ENCODE data around the gene PRPF19.

The PRPF19 gene

GRCh38 chr11:60871378-60872061 lies 34.9 kb downstream of the PRPF19 start:
- no peak for DNase-seq

GRCh38 chr11:60870733-60871377 lies 35.5 kb downstream of the PRPF19 start:
- DNase-seq, result no peak

- no peak for DNase-seq
Observed at GRCh38 chr11:60870276-60870675, 36.1 kb downstream of the PRPF19 start.

- DNase-seq, result no peak
Observed at GRCh38 chr11:60869451-60869825, 36.9 kb downstream of the PRPF19 start.

GRCh38 chr11:60868682-60869450 lies 37.5 kb downstream of the PRPF19 start:
- DNase-seq, result no peak

GRCh38 chr11:60867871-60868681 lies 38.3 kb downstream of the PRPF19 start:
- no peak for DNase-seq

- no peak for DNase-seq
Observed at GRCh38 chr11:60866911-60867870, 39.2 kb downstream of the PRPF19 start, which contains the start of gene ZP1. ZP1 (plus strand) TSS chr11:60867542; CDS start chr11:60867562, 20 bp downstream.

GRCh38 chr11:60864856-60865513 lies 41.4 kb downstream of the PRPF19 start:
- DNase-seq, result no peak

GRCh38 chr11:60863550-60864521 lies 42.5 kb downstream of the PRPF19 start:
- no peak for DNase-seq

GRCh38 chr11:60862171-60862570 lies 44.2 kb downstream of the PRPF19 start:
- DNase-seq, result no peak

- no peak for DNase-seq
Observed at GRCh38 chr11:60860943-60861342, 45.4 kb downstream of the PRPF19 start.

- no peak for DNase-seq
Observed at GRCh38 chr11:60859616-60860250, 46.7 kb downstream of the PRPF19 start.

GRCh38 chr11:60858731-60859464 lies 47.5 kb downstream of the PRPF19 start:
- DNase-seq, result no peak

GRCh38 chr11:60858236-60858635 lies 48.1 kb downstream of the PRPF19 start:
- DNase-seq, result no peak

- DNase-seq, result peak; percentile 7
Observed at GRCh38 chr11:60857378-60858232, 48.8 kb downstream of the PRPF19 start.

GRCh38 chr11:60855726-60856633 lies 50.4 kb downstream of the PRPF19 start, which contains the start of gene PTGDR2:
PTGDR2 (minus strand) TSS chr11:60855950; CDS start chr11:60853722, 2,228 bp downstream.
- DNase-seq, result no peak
